HepG2 (cell line): ENCODE data around the gene VSX1. TPM values are rescaled to one million over a fixed set of nuclear protein-coding genes. Genes with fewer than 3 reads are reported as not detected.
A peak's percentile ranks its signal among the peaks of the same experiment; 100 is the strongest.

ENCODE experiments used
- AGO1 ChIP-seq: fragments of 200-400 bp; formaldehyde crosslinking; IDR thresholded peaks from 2 replicates; pipeline ENCODE4 v1.6.1; 2017; ENCODE audit warnings: mild to moderate bottlenecking, low read depth, low read length, moderate library complexity; ENCODE audit not compliant: poor library complexity, severe bottlenecking
- CAMTA2 ChIP-seq: sonication (generic); formaldehyde crosslinking; IDR thresholded peaks from 2 replicates; pipeline ENCODE4 v1.4.0; 2020; ENCODE audit warnings: mild to moderate bottlenecking, missing genetic modification reagents, borderline replicate concordance
- CC2D1A ChIP-seq: sonication (generic); formaldehyde crosslinking; IDR thresholded peaks from 2 replicates; pipeline ENCODE4 v1.8.1; 2023; ENCODE audit warnings: mild to moderate bottlenecking, missing genetic modification reagents
- DPF2 ChIP-seq: sonication (generic); formaldehyde crosslinking; IDR thresholded peaks from 2 replicates; pipeline ENCODE4 v1.4.0; 2020; ENCODE audit warnings: mild to moderate bottlenecking, low read depth, missing genetic modification reagents, borderline replicate concordance
- GFI1 ChIP-seq: sonication (generic); formaldehyde crosslinking; IDR thresholded peaks from 2 replicates; pipeline ENCODE4 v1.5.0; 2020; ENCODE audit warnings: missing genetic modification reagents, mild to moderate bottlenecking, borderline replicate concordance
- HES4 ChIP-seq: sonication (generic); formaldehyde crosslinking; IDR thresholded peaks from 2 replicates; pipeline ENCODE4 v1.9.0; 2021; ENCODE audit warnings: mild to moderate bottlenecking, missing genetic modification reagents, borderline replicate concordance
- JUND ChIP-seq: sonication (generic); formaldehyde crosslinking; IDR thresholded peaks from 2 replicates; pipeline ENCODE4 v1.8.0; 2022; ENCODE audit warnings: mild to moderate bottlenecking, missing genetic modification reagents
- MATR3 ChIP-seq: sonication (generic); formaldehyde crosslinking; IDR thresholded peaks from 2 replicates; pipeline ENCODE4 v1.4.0; 2020; ENCODE audit warnings: missing genetic modification reagents
- PHF21A ChIP-seq: sonication (generic); formaldehyde crosslinking; IDR thresholded peaks from 2 replicates; pipeline ENCODE4 v1.5.0; 2020; ENCODE audit warnings: mild to moderate bottlenecking, missing genetic modification reagents
- RORA ChIP-seq: sonication (generic); formaldehyde crosslinking; IDR thresholded peaks from 2 replicates; pipeline ENCODE4 v1.5.0; 2020; ENCODE audit warnings: mild to moderate bottlenecking, missing genetic modification reagents, moderate library complexity
- TSC22D2 ChIP-seq: sonication (generic); formaldehyde crosslinking; IDR thresholded peaks from 2 replicates; pipeline ENCODE4 v1.5.1; 2020; ENCODE audit warnings: missing genetic modification reagents, mild to moderate bottlenecking, borderline replicate concordance
- ZFYVE20 ChIP-seq: sonication (generic); formaldehyde crosslinking; IDR thresholded peaks from 2 replicates; pipeline ENCODE4 v1.8.0; 2023; ENCODE audit warnings: low read depth, mild to moderate bottlenecking, moderate library complexity, missing genetic modification reagents, borderline replicate concordance
- ZNF430 ChIP-seq: sonication (generic); formaldehyde crosslinking; IDR thresholded peaks from 2 replicates; pipeline ENCODE4 v1.9.0; 2021; ENCODE audit warnings: mild to moderate bottlenecking, missing genetic modification reagents
- ZNF768 ChIP-seq: sonication (generic); formaldehyde crosslinking; IDR thresholded peaks from 2 replicates; pipeline ENCODE4 v1.4.0; 2020; ENCODE audit warnings: missing genetic modification reagents
- ZNF780A ChIP-seq: sonication (generic); formaldehyde crosslinking; IDR thresholded peaks from 2 replicates; pipeline ENCODE4 v1.8.0; 2022; ENCODE audit warnings: mild to moderate bottlenecking, missing genetic modification reagents, moderate library complexity
- ZNF850 ChIP-seq: sonication (generic); formaldehyde crosslinking; conservative IDR thresholded peaks from 2 replicates; pipeline ENCODE4 v1.9.0; 2021; ENCODE audit warnings: mild to moderate bottlenecking, missing genetic modification reagents
- ZSCAN9 ChIP-seq: IDR thresholded peaks from 2 replicates; pipeline ENCODE4 v1.6.1; 2016; ENCODE audit warnings: borderline replicate concordance
- polyA plus RNA-seq, 8 experiments: library from polyadenylated mRNA; depleted of rRNA in 3 of 8; stranded (reverse) in 7 of 8; unstranded in 1 of 8; fragments of >200 nt; fragmentation: Illumina TruSeq in 4 of 8; extraction: Trizol in 4 of 8; gene quantifications; 2 replicates each; pipeline versions ENCODE4 v1.2.1 to v1.2.3, GENCODE V29; 2011 to 2016; ENCODE audit warnings: low read depth in 4 of 8, missing spikeins in 1 of 8, mixed read lengths in 1 of 8; ENCODE audit not compliant: insufficient read depth in 1 of 8
- total RNA-seq, 5 experiments: library from RNA; depleted of rRNA; stranded (reverse); fragments of >200 nt; fragmentation: Illumina TruSeq; extraction: Trizol; gene quantifications; 2 replicates each; pipeline ENCODE4 v1.2.3, GENCODE V29; 2016; ENCODE audit warnings: low read depth in 1 of 5
- TF ChIP-seq, protein P1 (sequence below): sonication (generic); formaldehyde crosslinking; conservative IDR thresholded peaks from 2 replicates; pipeline ENCODE4 v1.8.0; 2022; ENCODE audit warnings: mild to moderate bottlenecking, moderate library complexity, missing genetic modification reagents
- TF ChIP-seq, protein P2 (sequence below): sonication (generic); formaldehyde crosslinking; IDR thresholded peaks from 2 replicates; pipeline ENCODE4 v1.4.0; 2020; ENCODE audit warnings: missing genetic modification reagents
- TF ChIP-seq, protein P3 (sequence below): sonication (generic); formaldehyde crosslinking; IDR thresholded peaks from 2 replicates; pipeline ENCODE4 v1.8.1; 2022; ENCODE audit warnings: low read depth, mild to moderate bottlenecking, missing genetic modification reagents
- TF ChIP-seq, protein P4 (sequence below): sonication (generic); formaldehyde crosslinking; IDR thresholded peaks from 2 replicates; pipeline ENCODE4 v1.5.1; 2020; ENCODE audit warnings: missing genetic modification reagents, mild to moderate bottlenecking, borderline replicate concordance
- TF ChIP-seq, protein P5 (sequence below): sonication (generic); formaldehyde crosslinking; IDR thresholded peaks from 2 replicates; pipeline ENCODE4 v1.4.0; 2020; ENCODE audit warnings: mild to moderate bottlenecking, missing genetic modification reagents

Gene VSX1
- total and polyA plus RNA-seq, 2 of the 13 experiments (the other 11 are each of a cell fraction or from before 2014, with no cell fraction given) = 0.04 TPM; not detected in 1

DNA sequence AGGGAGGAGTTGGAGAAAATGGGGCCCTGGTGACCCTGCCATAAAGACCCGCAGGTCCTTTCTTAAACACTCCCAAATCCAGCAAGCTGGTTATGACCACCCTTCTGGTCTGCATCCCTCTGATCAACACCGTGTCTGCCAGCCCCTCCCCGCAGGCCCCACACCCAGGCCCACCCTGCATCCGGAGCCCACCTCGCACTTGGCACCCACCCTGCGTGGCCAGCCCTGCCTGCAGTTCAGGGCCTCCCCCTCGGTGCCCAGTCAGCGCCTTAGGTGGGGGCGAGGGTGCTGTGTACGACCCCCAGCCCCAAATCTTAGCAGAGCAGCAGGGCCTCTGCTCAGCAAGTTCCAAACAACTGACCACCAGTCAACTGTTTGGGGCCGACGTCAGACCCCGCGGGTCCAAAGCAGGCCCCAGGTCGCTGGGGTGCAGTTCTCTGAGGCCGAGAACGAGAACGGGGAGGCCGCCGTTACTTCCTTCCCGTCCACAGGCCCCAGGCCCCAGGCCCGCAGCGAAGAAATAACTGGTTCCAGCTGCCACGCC lies 25.2 kb downstream of the VSX1 start (continued):
- TF ChIP-seq, protein P1, sequence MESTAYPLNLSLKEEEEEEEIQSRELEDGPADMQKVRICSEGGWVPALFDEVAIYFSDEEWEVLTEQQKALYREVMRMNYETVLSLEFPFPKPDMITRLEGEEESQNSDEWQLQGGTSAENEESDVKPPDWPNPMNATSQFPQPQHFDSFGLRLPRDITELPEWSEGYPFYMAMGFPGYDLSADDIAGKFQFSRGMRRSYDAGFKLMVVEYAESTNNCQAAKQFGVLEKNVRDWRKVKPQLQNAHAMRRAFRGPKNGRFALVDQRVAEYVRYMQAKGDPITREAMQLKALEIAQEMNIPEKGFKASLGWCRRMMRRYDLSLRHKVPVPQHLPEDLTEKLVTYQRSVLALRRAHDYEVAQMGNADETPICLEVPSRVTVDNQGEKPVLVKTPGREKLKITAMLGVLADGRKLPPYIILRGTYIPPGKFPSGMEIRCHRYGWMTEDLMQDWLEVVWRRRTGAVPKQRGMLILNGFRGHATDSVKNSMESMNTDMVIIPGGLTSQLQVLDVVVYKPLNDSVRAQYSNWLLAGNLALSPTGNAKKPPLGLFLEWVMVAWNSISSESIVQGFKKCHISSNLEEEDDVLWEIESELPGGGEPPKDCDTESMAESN = no peak
- TF ChIP-seq AGO1 (peak; percentile 80), ZSCAN9 (no peak), ZFYVE20 (CRISPR knock-in tag) (no peak), DPF2 (CRISPR knock-in tag) (no peak), CC2D1A (CRISPR knock-in tag) (no peak), MATR3 (CRISPR knock-in tag) (no peak), HES4 (CRISPR knock-in tag) (no peak), ZNF780A (CRISPR knock-in tag) (no peak), ZNF430 (no peak), ZNF850 (CRISPR knock-in tag) (no peak), GFI1 (CRISPR knock-in tag) (no peak), JUND (0 out of 2 replicates have a peak, but pooled peaks have one; percentile 30), RORA (CRISPR knock-in tag) (no peak), PHF21A (CRISPR knock-in tag) (no peak), TSC22D2 (CRISPR knock-in tag) (no peak), ZNF768 (CRISPR knock-in tag) (peak; percentile 31), CAMTA2 (CRISPR knock-in tag) (peak; percentile 12; the same call in 1 of the 2 replicates)
- TF ChIP-seq, protein P2, sequence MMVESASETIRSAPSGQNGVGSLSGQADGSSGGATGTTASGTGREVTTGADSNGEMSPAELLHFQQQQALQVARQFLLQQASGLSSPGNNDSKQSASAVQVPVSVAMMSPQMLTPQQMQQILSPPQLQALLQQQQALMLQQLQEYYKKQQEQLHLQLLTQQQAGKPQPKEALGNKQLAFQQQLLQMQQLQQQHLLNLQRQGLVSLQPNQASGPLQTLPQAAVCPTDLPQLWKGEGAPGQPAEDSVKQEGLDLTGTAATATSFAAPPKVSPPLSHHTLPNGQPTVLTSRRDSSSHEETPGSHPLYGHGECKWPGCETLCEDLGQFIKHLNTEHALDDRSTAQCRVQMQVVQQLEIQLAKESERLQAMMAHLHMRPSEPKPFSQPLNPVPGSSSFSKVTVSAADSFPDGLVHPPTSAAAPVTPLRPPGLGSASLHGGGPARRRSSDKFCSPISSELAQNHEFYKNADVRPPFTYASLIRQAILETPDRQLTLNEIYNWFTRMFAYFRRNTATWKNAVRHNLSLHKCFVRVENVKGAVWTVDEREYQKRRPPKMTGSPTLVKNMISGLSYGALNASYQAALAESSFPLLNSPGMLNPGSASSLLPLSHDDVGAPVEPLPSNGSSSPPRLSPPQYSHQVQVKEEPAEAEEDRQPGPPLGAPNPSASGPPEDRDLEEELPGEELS = no peak
- TF ChIP-seq, protein P3, sequence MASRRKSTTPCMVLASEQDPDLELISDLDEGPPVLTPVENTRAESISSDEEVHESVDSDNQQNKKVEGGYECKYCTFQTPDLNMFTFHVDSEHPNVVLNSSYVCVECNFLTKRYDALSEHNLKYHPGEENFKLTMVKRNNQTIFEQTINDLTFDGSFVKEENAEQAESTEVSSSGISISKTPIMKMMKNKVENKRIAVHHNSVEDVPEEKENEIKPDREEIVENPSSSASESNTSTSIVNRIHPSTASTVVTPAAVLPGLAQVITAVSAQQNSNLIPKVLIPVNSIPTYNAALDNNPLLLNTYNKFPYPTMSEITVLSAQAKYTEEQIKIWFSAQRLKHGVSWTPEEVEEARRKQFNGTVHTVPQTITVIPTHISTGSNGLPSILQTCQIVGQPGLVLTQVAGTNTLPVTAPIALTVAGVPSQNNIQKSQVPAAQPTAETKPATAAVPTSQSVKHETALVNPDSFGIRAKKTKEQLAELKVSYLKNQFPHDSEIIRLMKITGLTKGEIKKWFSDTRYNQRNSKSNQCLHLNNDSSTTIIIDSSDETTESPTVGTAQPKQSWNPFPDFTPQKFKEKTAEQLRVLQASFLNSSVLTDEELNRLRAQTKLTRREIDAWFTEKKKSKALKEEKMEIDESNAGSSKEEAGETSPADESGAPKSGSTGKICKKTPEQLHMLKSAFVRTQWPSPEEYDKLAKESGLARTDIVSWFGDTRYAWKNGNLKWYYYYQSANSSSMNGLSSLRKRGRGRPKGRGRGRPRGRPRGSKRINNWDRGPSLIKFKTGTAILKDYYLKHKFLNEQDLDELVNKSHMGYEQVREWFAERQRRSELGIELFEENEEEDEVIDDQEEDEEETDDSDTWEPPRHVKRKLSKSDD (CRISPR knock-in tag) = no peak
- TF ChIP-seq, protein P4, sequence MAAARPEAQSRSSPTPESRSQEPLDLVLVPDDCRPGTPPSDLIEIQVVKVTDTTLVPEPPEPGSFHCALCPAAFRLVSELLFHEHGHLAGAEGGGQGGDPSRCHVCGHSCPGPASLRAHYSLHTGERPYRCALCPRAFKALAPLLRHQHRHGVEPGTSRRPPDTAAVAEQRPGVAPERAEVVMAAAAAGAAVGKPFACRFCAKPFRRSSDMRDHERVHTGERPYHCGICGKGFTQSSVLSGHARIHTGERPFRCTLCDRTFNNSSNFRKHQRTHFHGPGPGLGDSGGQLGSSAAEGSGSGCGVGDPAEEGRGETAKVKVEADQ (CRISPR knock-in tag) = no peak
- TF ChIP-seq, protein P5, sequence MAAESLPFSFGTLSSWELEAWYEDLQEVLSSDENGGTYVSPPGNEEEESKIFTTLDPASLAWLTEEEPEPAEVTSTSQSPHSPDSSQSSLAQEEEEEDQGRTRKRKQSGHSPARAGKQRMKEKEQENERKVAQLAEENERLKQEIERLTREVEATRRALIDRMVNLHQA (CRISPR knock-in tag) = no peak
